ENCODE results near the gene MN1.

Gene MN1

DNA sequence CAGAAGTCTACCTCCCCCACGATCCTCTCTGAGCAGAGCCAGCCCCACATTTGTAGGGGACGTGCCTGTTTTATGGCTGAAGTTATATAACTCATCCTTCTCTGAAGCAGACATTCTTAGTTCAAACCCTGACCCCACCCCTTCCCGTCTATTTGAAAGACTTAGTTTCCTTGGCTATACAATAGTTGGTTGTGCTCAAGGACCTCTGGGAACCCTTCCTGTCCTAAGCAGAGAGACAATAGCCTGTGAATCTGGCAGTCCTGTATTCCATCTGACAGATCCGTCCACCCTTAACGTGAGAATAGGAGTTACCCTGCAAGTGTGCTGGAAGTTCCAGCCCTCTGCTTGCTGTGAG lies 75.2 kb downstream of the MN1 start:
- Histone ChIP-seq H4K8ac (ENCODE audit: low read depth, low read length) (no peak overlapping the region), H2BK120ac (ENCODE audit: low read depth, low read length) (no peak overlapping the region), H3K4me1 (ENCODE audit: control insufficient read depth, low read depth, low read length) (peaks cover 10% of the 10 kb centered on the region), H2BK5ac (ENCODE audit: low read length) (no peak overlapping the region), H2BK15ac (replicated peaks; ENCODE audit: low read depth) (no peak overlapping the region), H3K79me2 (ENCODE audit: control insufficient read depth, insufficient read depth, low read length) (peaks cover 9% of the 10 kb centered on the region), H3K23ac (ENCODE audit: low read length) (no peak overlapping the region), H3K4me2 (ENCODE audit: low read length) (no peak overlapping the region), H3K56ac (ENCODE audit: low read length) (no peak overlapping the region), H4K5ac (ENCODE audit: low read length) (no peak overlapping the region), H3K79me1 (ENCODE audit: low read length) (no peaks in the 10 kb centered on the region), H3K27ac (ENCODE audit: low read depth, low read length) (no peak overlapping the region), H3K18ac (ENCODE audit: low read length) (no peak overlapping the region), H3K4me3 (ENCODE audit: low read length) (no peak overlapping the region), H2AK5ac (ENCODE audit: low read length) (peak overlapping the region; percentile 4), H3K9ac (ENCODE audit: low read length) (no peak overlapping the region), H3K27me3 (ENCODE audit: insufficient read depth, low read length, poor library complexity) (no peaks in the 10 kb centered on the region), H3K36me3 (ENCODE audit: control insufficient read depth, insufficient read depth, low read length) (no peaks in the 10 kb centered on the region), H3K4ac (ENCODE audit: low read depth, low read length) (no peak overlapping the region)
- DNase-seq: no peak
- no CpG with 5 or more reads among the region's 5 CpGs for WGBS (ENCODE audit: extremely low coverage, insufficient coverage, low lambda C conversion rate)

DNA sequence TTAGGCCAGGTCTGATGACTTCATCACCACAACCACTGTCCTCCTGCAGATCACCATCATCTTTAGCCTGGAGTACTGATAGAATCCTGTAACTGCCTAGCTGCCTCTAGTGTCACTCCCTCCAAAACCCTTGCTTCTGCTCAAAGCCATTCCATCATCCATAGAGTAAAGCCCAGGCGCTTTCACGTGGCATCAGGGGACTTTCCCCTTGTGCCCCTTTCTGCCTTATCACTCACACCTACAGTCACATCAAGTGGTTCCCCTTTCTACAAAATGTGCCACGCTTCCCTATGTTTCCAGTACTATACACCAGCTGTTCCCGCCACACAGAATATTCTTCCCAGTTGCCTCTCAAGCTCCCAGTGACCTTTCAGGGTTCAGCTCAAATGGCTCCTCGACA lies 75.9 kb downstream of the MN1 start:
- peaks cover 9% of the 10 kb centered on the region for H3K79me2 ChIP-seq (ENCODE audit: control insufficient read depth, insufficient read depth, low read length)
- H3K4ac ChIP-seq (ENCODE audit: low read depth, low read length): no peak overlapping the region
- H3K23ac ChIP-seq (ENCODE audit: low read length): no peak overlapping the region
- WGBS (ENCODE audit: extremely low coverage, insufficient coverage, low lambda C conversion rate): no CpG with 5 or more reads among the region's 5 CpGs
- H3K79me1 ChIP-seq (ENCODE audit: low read length): no peaks in the 10 kb centered on the region
- no peaks in the 10 kb centered on the region for H3K27me3 ChIP-seq (ENCODE audit: insufficient read depth, low read length, poor library complexity)
- H3K4me3 ChIP-seq (ENCODE audit: low read length): no peak overlapping the region
- no peak overlapping the region for H3K56ac ChIP-seq (ENCODE audit: low read length)
- H2BK120ac ChIP-seq (ENCODE audit: low read depth, low read length): no peak overlapping the region
- H3K4me1 ChIP-seq (ENCODE audit: control insufficient read depth, low read depth, low read length): peaks cover 10% of the 10 kb centered on the region
- no peak overlapping the region for H2AK5ac ChIP-seq (ENCODE audit: low read length)
- no peak overlapping the region for H4K8ac ChIP-seq (ENCODE audit: low read depth, low read length)
- no peak overlapping the region for H4K5ac ChIP-seq (ENCODE audit: low read length)
- H3K27ac ChIP-seq (ENCODE audit: low read depth, low read length): no peak overlapping the region
- no peak overlapping the region for H3K4me2 ChIP-seq (ENCODE audit: low read length)
- no peak overlapping the region for H2BK5ac ChIP-seq (ENCODE audit: low read length)
- no peaks in the 10 kb centered on the region for H3K36me3 ChIP-seq (ENCODE audit: control insufficient read depth, insufficient read depth, low read length)
- no peak for DNase-seq
- no peak overlapping the region for H3K18ac ChIP-seq (ENCODE audit: low read length)
- H3K9ac ChIP-seq (ENCODE audit: low read length): no peak overlapping the region
- no peak overlapping the region for H2BK15ac ChIP-seq (replicated peaks; ENCODE audit: low read depth)

DNA sequence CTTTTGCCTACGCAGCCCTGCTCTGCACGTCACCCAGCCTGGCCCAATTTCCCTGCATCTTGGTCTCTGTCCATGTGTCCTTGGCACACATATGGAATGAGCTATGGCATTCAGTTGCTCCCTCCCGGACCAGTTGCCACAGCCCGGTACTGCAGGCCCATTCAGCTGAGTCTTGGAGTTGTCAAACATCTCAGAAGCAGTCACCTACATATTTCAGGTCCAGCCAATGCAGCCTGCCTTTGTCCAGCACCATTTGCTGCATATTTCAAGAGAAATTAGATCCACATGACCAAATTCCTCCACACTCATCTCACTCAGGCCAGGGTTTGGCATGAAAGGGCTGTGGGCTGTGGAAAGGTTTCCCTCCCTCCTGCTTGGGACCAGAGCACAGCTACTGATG lies 76.8 kb downstream of the MN1 start:
- WGBS (ENCODE audit: extremely low coverage, insufficient coverage, low lambda C conversion rate): no CpG with 5 or more reads among the region's 4 CpGs
- no peak overlapping the region for H2BK5ac ChIP-seq (ENCODE audit: low read length)
- no peak overlapping the region for H3K27ac ChIP-seq (ENCODE audit: low read depth, low read length)
- no peak for DNase-seq
- H3K4ac ChIP-seq (ENCODE audit: low read depth, low read length): no peak overlapping the region
- H3K18ac ChIP-seq (ENCODE audit: low read length): no peak overlapping the region
- H2AK5ac ChIP-seq (ENCODE audit: low read length): no peak overlapping the region
- H2BK120ac ChIP-seq (ENCODE audit: low read depth, low read length): no peak overlapping the region
- H2BK15ac ChIP-seq (replicated peaks; ENCODE audit: low read depth): no peak overlapping the region
- H3K27me3 ChIP-seq (ENCODE audit: insufficient read depth, low read length, poor library complexity): no peaks in the 10 kb centered on the region
- H3K36me3 ChIP-seq (ENCODE audit: control insufficient read depth, insufficient read depth, low read length): no peaks in the 10 kb centered on the region
- H4K8ac ChIP-seq (ENCODE audit: low read depth, low read length): no peak overlapping the region
- no peak overlapping the region for H3K4me2 ChIP-seq (ENCODE audit: low read length)
- H3K23ac ChIP-seq (ENCODE audit: low read length): no peak overlapping the region
- no peak overlapping the region for H3K56ac ChIP-seq (ENCODE audit: low read length)
- H4K5ac ChIP-seq (ENCODE audit: low read length): no peak overlapping the region
- no peak overlapping the region for H3K4me3 ChIP-seq (ENCODE audit: low read length)
- peaks cover 10% of the 10 kb centered on the region for H3K4me1 ChIP-seq (ENCODE audit: control insufficient read depth, low read depth, low read length)
- no peak overlapping the region for H3K9ac ChIP-seq (ENCODE audit: low read length)
- H3K79me2 ChIP-seq (ENCODE audit: control insufficient read depth, insufficient read depth, low read length): peaks cover 9% of the 10 kb centered on the region
- no peaks in the 10 kb centered on the region for H3K79me1 ChIP-seq (ENCODE audit: low read length)

DNA sequence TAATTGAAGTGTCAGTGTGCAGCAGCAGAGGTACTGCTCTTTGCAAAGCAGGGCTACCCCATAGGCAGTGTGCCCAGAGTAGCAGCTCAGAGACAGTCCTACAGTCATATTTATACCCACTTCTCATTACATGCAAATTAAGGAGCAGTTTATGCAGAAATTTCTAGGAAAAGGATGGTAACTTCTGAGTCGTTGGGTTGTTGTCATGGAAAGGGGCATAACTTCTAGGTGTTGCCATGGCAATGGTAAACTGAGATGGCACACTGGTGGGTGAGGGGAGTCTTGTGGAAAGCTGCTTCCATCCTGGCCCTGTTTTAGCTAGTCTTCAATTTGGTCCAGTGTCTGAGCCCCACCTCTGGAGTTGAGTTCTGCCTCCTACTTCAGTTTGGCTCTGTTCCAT lies 77.4 kb downstream of the MN1 start:
- H2BK5ac ChIP-seq (ENCODE audit: low read length): no peak overlapping the region
- H3K23ac ChIP-seq (ENCODE audit: low read length): no peak overlapping the region
- H3K36me3 ChIP-seq (ENCODE audit: control insufficient read depth, insufficient read depth, low read length): no peaks in the 10 kb centered on the region
- H3K4me2 ChIP-seq (ENCODE audit: low read length): no peak overlapping the region
- no peak overlapping the region for H3K4me3 ChIP-seq (ENCODE audit: low read length)
- peaks cover 10% of the 10 kb centered on the region for H3K4me1 ChIP-seq (ENCODE audit: control insufficient read depth, low read depth, low read length)
- no CpG with 5 or more reads among the region's 1 CpG for WGBS (ENCODE audit: extremely low coverage, insufficient coverage, low lambda C conversion rate)
- no peak overlapping the region for H2AK5ac ChIP-seq (ENCODE audit: low read length)
- no peak overlapping the region for H2BK15ac ChIP-seq (replicated peaks; ENCODE audit: low read depth)
- DNase-seq: peak; percentile 53
- no peak overlapping the region for H4K8ac ChIP-seq (ENCODE audit: low read depth, low read length)
- no peaks in the 10 kb centered on the region for H3K27me3 ChIP-seq (ENCODE audit: insufficient read depth, low read length, poor library complexity)
- H4K5ac ChIP-seq (ENCODE audit: low read length): no peak overlapping the region
- H3K18ac ChIP-seq (ENCODE audit: low read length): no peak overlapping the region
- no peak overlapping the region for H3K56ac ChIP-seq (ENCODE audit: low read length)
- H2BK120ac ChIP-seq (ENCODE audit: low read depth, low read length): no peak overlapping the region
- H3K79me2 ChIP-seq (ENCODE audit: control insufficient read depth, insufficient read depth, low read length): peaks cover 9% of the 10 kb centered on the region
- no peak overlapping the region for H3K27ac ChIP-seq (ENCODE audit: low read depth, low read length)
- peaks cover under 1% of the 10 kb centered on the region for H3K79me1 ChIP-seq (ENCODE audit: low read length)
- H3K4ac ChIP-seq (ENCODE audit: low read depth, low read length): no peak overlapping the region
- no peak overlapping the region for H3K9ac ChIP-seq (ENCODE audit: low read length)

DNA sequence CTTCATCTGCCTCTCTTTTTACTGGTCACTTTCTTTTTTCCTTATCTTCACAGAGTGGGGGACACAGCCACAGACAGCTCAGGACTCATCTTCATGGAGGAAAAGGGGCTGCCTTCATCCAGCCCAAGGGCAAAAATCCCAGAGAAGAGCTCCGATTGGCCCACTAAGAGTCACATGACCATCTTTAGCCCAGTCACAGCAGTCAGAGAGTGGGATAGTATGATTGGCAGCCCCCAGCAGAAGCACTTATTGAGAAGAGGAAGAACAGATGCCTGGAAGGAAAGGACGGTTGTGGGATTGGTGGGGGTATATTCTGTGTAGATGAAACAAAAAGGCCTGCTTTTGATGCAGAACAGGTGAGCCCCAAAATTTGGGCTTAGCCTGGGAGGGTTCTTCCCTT lies 77.8 kb downstream of the MN1 start:
- Histone ChIP-seq H2BK15ac (replicated peaks; ENCODE audit: low read depth) (no peak overlapping the region), H3K4me3 (ENCODE audit: low read length) (no peak overlapping the region), H3K27ac (ENCODE audit: low read depth, low read length) (no peak overlapping the region), H3K36me3 (ENCODE audit: control insufficient read depth, insufficient read depth, low read length) (no peaks in the 10 kb centered on the region), H3K56ac (ENCODE audit: low read length) (no peak overlapping the region), H3K79me2 (ENCODE audit: control insufficient read depth, insufficient read depth, low read length) (peaks cover 9% of the 10 kb centered on the region), H3K18ac (ENCODE audit: low read length) (no peak overlapping the region), H3K4me1 (ENCODE audit: control insufficient read depth, low read depth, low read length) (peaks cover 10% of the 10 kb centered on the region), H3K79me1 (ENCODE audit: low read length) (peaks cover 4% of the 10 kb centered on the region), H3K9ac (ENCODE audit: low read length) (no peak overlapping the region), H3K4ac (ENCODE audit: low read depth, low read length) (no peak overlapping the region), H3K27me3 (ENCODE audit: insufficient read depth, low read length, poor library complexity) (no peaks in the 10 kb centered on the region), H3K23ac (ENCODE audit: low read length) (no peak overlapping the region), H2BK120ac (ENCODE audit: low read depth, low read length) (no peak overlapping the region), H4K5ac (ENCODE audit: low read length) (no peak overlapping the region), H3K4me2 (ENCODE audit: low read length) (no peak overlapping the region), H2AK5ac (ENCODE audit: low read length) (no peak overlapping the region), H4K8ac (ENCODE audit: low read depth, low read length) (no peak overlapping the region), H2BK5ac (ENCODE audit: low read length) (no peak overlapping the region)
- DNase-seq: no peak
- no CpG with 5 or more reads among the region's 2 CpGs for WGBS (ENCODE audit: extremely low coverage, insufficient coverage, low lambda C conversion rate)

DNA sequence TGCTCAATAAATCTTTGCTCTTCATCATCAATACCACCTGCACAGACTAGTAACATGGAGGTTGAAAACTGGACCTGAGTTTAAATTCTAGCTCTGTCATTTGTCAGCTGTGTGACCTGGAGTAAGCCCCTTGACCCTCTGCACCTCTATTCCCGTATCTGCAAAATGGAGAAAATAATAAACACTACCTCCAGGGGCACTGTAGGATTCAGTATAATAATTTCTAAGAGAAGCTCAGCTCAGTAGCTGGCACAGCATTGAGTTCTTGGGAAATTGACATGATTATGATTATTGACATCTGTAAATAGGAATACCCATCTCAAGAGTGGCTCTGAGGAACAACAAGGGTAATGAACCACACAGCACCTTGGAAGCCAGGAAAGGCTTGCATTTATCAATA lies 78.4 kb downstream of the MN1 start:
- H3K79me2 ChIP-seq (ENCODE audit: control insufficient read depth, insufficient read depth, low read length): peaks cover 9% of the 10 kb centered on the region
- WGBS (ENCODE audit: extremely low coverage, insufficient coverage, low lambda C conversion rate): no CpG with 5 or more reads among the region's 1 CpG

More for the DNA sequence above, 78.4 kb downstream of the MN1 start:
- H3K4me1 ChIP-seq (ENCODE audit: control insufficient read depth, low read depth, low read length): peaks cover 13% of the 10 kb centered on the region
- H2BK120ac ChIP-seq (ENCODE audit: low read depth, low read length): no peak overlapping the region
- no peaks in the 10 kb centered on the region for H3K27me3 ChIP-seq (ENCODE audit: insufficient read depth, low read length, poor library complexity)
- H3K79me1 ChIP-seq (ENCODE audit: low read length): peaks cover 4% of the 10 kb centered on the region
- no peak overlapping the region for H3K27ac ChIP-seq (ENCODE audit: low read depth, low read length)
- no peak overlapping the region for H4K8ac ChIP-seq (ENCODE audit: low read depth, low read length)
- no peak overlapping the region for H3K23ac ChIP-seq (ENCODE audit: low read length)
- no peak overlapping the region for H2AK5ac ChIP-seq (ENCODE audit: low read length)
- no peak overlapping the region for H3K9ac ChIP-seq (ENCODE audit: low read length)
- no peak overlapping the region for H4K5ac ChIP-seq (ENCODE audit: low read length)
- no peak overlapping the region for H3K18ac ChIP-seq (ENCODE audit: low read length)
- H3K4me2 ChIP-seq (ENCODE audit: low read length): no peak overlapping the region
- H3K4ac ChIP-seq (ENCODE audit: low read depth, low read length): no peak overlapping the region
- H2BK5ac ChIP-seq (ENCODE audit: low read length): no peak overlapping the region
- no peak overlapping the region for H3K4me3 ChIP-seq (ENCODE audit: low read length)
- no peak overlapping the region for H3K56ac ChIP-seq (ENCODE audit: low read length)
- no peak overlapping the region for H2BK15ac ChIP-seq (replicated peaks; ENCODE audit: low read depth)
- DNase-seq: no peak
- H3K36me3 ChIP-seq (ENCODE audit: control insufficient read depth, insufficient read depth, low read length): no peaks in the 10 kb centered on the region
